Mesothelial cell of epicardium (in vitro differentiated cells): ENCODE results near the gene GCNT2. TPM values are rescaled to one million over a fixed set of nuclear protein-coding genes. Genes with fewer than 3 reads are reported as not detected.
A peak's percentile ranks its signal among the peaks of the same experiment; 100 is the strongest.

Source experiments
- DNase-seq, 2 experiments: peaks; one replicate each; pipeline ENCODE4 v3.0.0; 2021; ENCODE audit warnings: low spot score in 2 of 2; ENCODE audit not compliant: unreplicated experiment in 2 of 2
- H3K27ac Mint-ChIP-seq: 2 replicates; pipeline ENCODE4 v1.8.0; 2021; ENCODE audit warnings: mixed read lengths
- H3K27me3 Mint-ChIP-seq: 2 replicates; pipeline ENCODE4 v1.8.0; 2021; ENCODE audit warnings: low read depth, mixed read lengths
- H3K36me3 Mint-ChIP-seq: 2 replicates; pipeline ENCODE4 v1.8.0; 2021; ENCODE audit warnings: mixed read lengths
- H3K4me1 Mint-ChIP-seq: 2 replicates; pipeline ENCODE4 v1.8.0; 2021; ENCODE audit warnings: mixed read lengths
- H3K4me3 Mint-ChIP-seq: 2 replicates; pipeline ENCODE4 v1.8.0; 2021; ENCODE audit warnings: mild to moderate bottlenecking, moderate library complexity, mixed read lengths
- H3K9me3 Mint-ChIP-seq: 2 replicates; pipeline ENCODE4 v1.8.0; 2021; ENCODE audit warnings: mixed read lengths
- total RNA-seq: library from RNA; stranded (reverse); gene quantifications from 3 replicates; pipeline ENCODE4 v1.2.1, GENCODE V29; 2021
- TF ChIP-seq, protein P1 (sequence below): fragments of 200-600 bp; sonication (generic); IDR thresholded peaks from one replicate; pipeline ENCODE4 v1.5.0; 2021; ENCODE audit warnings: antibody characterized with exemption; ENCODE audit not compliant: unreplicated experiment

Gene GCNT2
- total RNA-seq, 1 donor from 2014 or later: 29.3 TPM

GRCh38 chr6:10553871-10554270 is 32.7 kb downstream of the GCNT2 start:
- Mint-ChIP-seq H3K4me1 (peaks cover 51% of the 10 kb centered on the region), H3K4me3 (no peak overlapping the region), H3K27ac (peak overlapping the region; percentile 91), H3K36me3 (no peaks in the 10 kb centered on the region), H3K27me3 (no peaks in the 10 kb centered on the region), H3K9me3 (no peaks in the 10 kb centered on the region)
- DNase-seq: no peak
- TF ChIP-seq, protein P1, sequence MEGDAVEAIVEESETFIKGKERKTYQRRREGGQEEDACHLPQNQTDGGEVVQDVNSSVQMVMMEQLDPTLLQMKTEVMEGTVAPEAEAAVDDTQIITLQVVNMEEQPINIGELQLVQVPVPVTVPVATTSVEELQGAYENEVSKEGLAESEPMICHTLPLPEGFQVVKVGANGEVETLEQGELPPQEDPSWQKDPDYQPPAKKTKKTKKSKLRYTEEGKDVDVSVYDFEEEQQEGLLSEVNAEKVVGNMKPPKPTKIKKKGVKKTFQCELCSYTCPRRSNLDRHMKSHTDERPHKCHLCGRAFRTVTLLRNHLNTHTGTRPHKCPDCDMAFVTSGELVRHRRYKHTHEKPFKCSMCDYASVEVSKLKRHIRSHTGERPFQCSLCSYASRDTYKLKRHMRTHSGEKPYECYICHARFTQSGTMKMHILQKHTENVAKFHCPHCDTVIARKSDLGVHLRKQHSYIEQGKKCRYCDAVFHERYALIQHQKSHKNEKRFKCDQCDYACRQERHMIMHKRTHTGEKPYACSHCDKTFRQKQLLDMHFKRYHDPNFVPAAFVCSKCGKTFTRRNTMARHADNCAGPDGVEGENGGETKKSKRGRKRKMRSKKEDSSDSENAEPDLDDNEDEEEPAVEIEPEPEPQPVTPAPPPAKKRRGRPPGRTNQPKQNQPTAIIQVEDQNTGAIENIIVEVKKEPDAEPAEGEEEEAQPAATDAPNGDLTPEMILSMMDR: no peak

DNA sequence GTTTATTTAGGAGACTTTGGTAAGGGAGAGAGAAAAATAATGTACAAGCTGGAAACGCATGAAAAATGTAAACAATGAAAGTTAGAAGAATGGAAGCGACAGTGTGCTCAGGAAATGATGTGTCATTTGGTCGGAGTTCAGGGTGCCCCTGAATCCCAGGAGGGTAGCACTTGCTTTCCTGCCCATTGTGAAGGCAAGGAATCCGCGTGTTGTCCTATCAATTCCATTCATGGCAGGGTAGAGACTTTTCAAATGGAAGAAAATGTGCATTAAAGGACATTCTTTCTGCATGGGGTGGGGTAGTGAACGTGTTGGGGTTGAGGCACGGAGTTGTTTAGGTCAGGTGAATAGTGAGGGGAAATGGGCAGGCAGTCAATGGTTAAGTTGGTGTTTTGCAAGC is 33.7 kb downstream of the GCNT2 start:
- Mint-ChIP-seq H3K4me3 (no peak overlapping the region), H3K4me1 (peaks cover 59% of the 10 kb centered on the region)
- no peak for DNase-seq

GRCh38 chr6:10555625-10556309 is 34.6 kb downstream of the GCNT2 start:
- H3K27me3 Mint-ChIP-seq: no peaks in the 10 kb centered on the region
- no peaks in the 10 kb centered on the region for H3K9me3 Mint-ChIP-seq
- H3K4me1 Mint-ChIP-seq: peaks cover 69% of the 10 kb centered on the region
- no peaks in the 10 kb centered on the region for H3K36me3 Mint-ChIP-seq
- peak overlapping the region; percentile 95 for H3K27ac Mint-ChIP-seq
- no peak for DNase-seq
- TF ChIP-seq, protein P1: no peak
- H3K4me3 Mint-ChIP-seq: peak overlapping the region; percentile 76

More for the DNA sequence above, 33.7 kb downstream of the GCNT2 start:
- TF ChIP-seq, protein P1: no peak
- Mint-ChIP-seq H3K27me3 (no peaks in the 10 kb centered on the region), H3K9me3 (no peaks in the 10 kb centered on the region), H3K36me3 (no peaks in the 10 kb centered on the region), H3K27ac (peak overlapping the region; percentile 95)

DNA sequence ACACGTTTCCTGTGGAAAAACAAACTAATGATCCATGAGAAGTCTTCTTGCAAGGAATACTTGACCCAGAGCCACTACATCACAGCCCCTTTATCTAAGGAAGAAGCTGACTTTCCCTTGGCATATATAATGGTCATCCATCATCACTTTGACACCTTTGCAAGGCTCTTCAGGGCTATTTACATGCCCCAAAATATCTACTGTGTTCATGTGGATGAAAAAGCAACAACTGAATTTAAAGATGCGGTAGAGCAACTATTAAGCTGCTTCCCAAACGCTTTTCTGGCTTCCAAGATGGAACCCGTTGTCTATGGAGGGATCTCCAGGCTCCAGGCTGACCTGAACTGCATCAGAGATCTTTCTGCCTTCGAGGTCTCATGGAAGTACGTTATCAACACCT is 35.4 kb downstream of the GCNT2 start:
- H3K36me3 Mint-ChIP-seq: peaks cover 2% of the 10 kb centered on the region
- H3K27me3 Mint-ChIP-seq: no peaks in the 10 kb centered on the region
- H3K9me3 Mint-ChIP-seq: no peaks in the 10 kb centered on the region
- H3K4me3 Mint-ChIP-seq: peak overlapping the region; percentile 76
- peaks cover 74% of the 10 kb centered on the region for H3K4me1 Mint-ChIP-seq
- H3K27ac Mint-ChIP-seq: peak overlapping the region; percentile 95
- TF ChIP-seq, protein P1: no peak
- DNase-seq: no peak

DNA sequence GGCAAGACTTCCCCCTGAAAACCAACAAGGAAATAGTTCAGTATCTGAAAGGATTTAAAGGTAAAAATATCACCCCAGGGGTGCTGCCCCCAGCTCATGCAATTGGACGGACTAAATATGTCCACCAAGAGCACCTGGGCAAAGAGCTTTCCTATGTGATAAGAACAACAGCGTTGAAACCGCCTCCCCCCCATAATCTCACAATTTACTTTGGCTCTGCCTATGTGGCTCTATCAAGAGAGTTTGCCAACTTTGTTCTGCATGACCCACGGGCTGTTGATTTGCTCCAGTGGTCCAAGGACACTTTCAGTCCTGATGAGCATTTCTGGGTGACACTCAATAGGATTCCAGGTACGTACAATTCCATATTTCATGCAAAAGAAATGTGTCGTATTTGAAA is 35.8 kb downstream of the GCNT2 start:
- Mint-ChIP-seq H3K27ac (peak overlapping the region; percentile 95), H3K36me3 (peaks cover 3% of the 10 kb centered on the region), H3K27me3 (no peaks in the 10 kb centered on the region), H3K4me3 (peak overlapping the region; percentile 76), H3K4me1 (peaks cover 77% of the 10 kb centered on the region), H3K9me3 (no peaks in the 10 kb centered on the region)
- no peak for DNase-seq
- TF ChIP-seq, protein P1: no peak
